ENCODE measurements around the gene CPTP. TPM values are rescaled to one million over a fixed set of nuclear protein-coding genes. Genes with fewer than 3 reads are reported as not detected.

CPTP gene
- total RNA-seq, 1 donor from 2014 or later: 71.3 TPM

GRCh38 chr1:1318777-1319645, 5.6 kb upstream of the CPTP start:
- peak overlapping the region; percentile 36 to 64 for H3K27ac ChIP-seq
- H3K4me1 ChIP-seq: peaks cover 3 to 34% of the 10 kb centered on the region in 2 donors

GRCh38 chr1:1319646-1319941, 5.0 kb upstream of the CPTP start:
- no peak for DNase-seq (ENCODE audit: low spot score in 2 of 2)
- Histone ChIP-seq H3K4me3 (no peak overlapping the region), H3K9me3 (no peaks in the 10 kb centered on the region), H3K36me3 (peaks cover 28 to 38% of the 10 kb centered on the region in 2 donors), H3K4me1 (peaks cover 3 to 34% of the 10 kb centered on the region in 2 donors), H3K27ac (peak overlapping the region in 1 of 2 donors; percentile 36), H3K27me3 (no peaks in the 10 kb centered on the region)
- no peak for TF ChIP-seq CTCF (IDR thresholded peaks at IDR 0.05)
- intact Hi-C loops (cut with DNase I): no loop called here

More at GRCh38 chr1:1318777-1319645, 5.6 kb upstream of the CPTP start:
- intact Hi-C loops (cut with DNase I): no loop called here
- no peaks in the 10 kb centered on the region for H3K27me3 ChIP-seq
- peaks cover 34 to 44% of the 10 kb centered on the region in 2 donors for H3K36me3 ChIP-seq
- no peak overlapping the region for H3K4me3 ChIP-seq
- no peak for DNase-seq (ENCODE audit: low spot score in 2 of 2)
- no peaks in the 10 kb centered on the region for H3K9me3 ChIP-seq
- TF ChIP-seq CTCF (IDR thresholded peaks at IDR 0.05): no peak

- no peak overlapping the region for H3K4me3 ChIP-seq
- H3K4me1 ChIP-seq: peaks cover 12 to 44% of the 10 kb centered on the region in 2 donors
- H3K9me3 ChIP-seq: no peaks in the 10 kb centered on the region
- peak overlapping the region; percentile 3 to 30 for H3K27ac ChIP-seq
- TF ChIP-seq CTCF (IDR thresholded peaks at IDR 0.05): no peak
- DNase-seq (ENCODE audit: low spot score in 2 of 2): no peak
- no peaks in the 10 kb centered on the region for H3K27me3 ChIP-seq
- peaks cover 21 to 31% of the 10 kb centered on the region in 2 donors for H3K36me3 ChIP-seq
- intact Hi-C loops (cut with DNase I): no loop called here
Observed at GRCh38 chr1:1320666-1321448, 3.7 kb upstream of the CPTP start.

GRCh38 chr1:1321477-1321876, 3.1 kb upstream of the CPTP start:
- Histone ChIP-seq H3K27me3 (no peaks in the 10 kb centered on the region), H3K9me3 (no peaks in the 10 kb centered on the region), H3K36me3 (peaks cover 21 to 26% of the 10 kb centered on the region in 2 donors), H3K4me1 (peaks cover 12 to 45% of the 10 kb centered on the region in 2 donors), H3K27ac (peak overlapping the region in 1 of 2 donors; percentile 30), H3K4me3 (no peak overlapping the region)
- TF ChIP-seq CTCF (IDR thresholded peaks at IDR 0.05): no peak
- DNase-seq (ENCODE audit: low spot score in 2 of 2): no peak
- intact Hi-C loops (cut with DNase I): no loop called here

GRCh38 chr1:1322418-1322817, 2.2 kb upstream of the CPTP start:
- Histone ChIP-seq H3K36me3 (peaks cover 23 to 29% of the 10 kb centered on the region in 2 donors), H3K4me3 (no peak overlapping the region), H3K27ac (no peak overlapping the region), H3K4me1 (peaks cover 12 to 45% of the 10 kb centered on the region in 2 donors), H3K9me3 (no peaks in the 10 kb centered on the region), H3K27me3 (no peaks in the 10 kb centered on the region)
- intact Hi-C loops (cut with DNase I): no loop called here
- TF ChIP-seq CTCF (IDR thresholded peaks at IDR 0.05): no peak
- DNase-seq (ENCODE audit: low spot score in 2 of 2): no peak
